ENCODE results near the gene RNU1-2.
A peak's percentile ranks its signal among the peaks of the same experiment; 100 is the strongest.
"Not testable (repeated sequence)": the region's sequence is repeated elsewhere in the genome, so short reads cannot be mapped to it uniquely, and the experiment has no call there.

The RNU1-2 gene

DNA sequence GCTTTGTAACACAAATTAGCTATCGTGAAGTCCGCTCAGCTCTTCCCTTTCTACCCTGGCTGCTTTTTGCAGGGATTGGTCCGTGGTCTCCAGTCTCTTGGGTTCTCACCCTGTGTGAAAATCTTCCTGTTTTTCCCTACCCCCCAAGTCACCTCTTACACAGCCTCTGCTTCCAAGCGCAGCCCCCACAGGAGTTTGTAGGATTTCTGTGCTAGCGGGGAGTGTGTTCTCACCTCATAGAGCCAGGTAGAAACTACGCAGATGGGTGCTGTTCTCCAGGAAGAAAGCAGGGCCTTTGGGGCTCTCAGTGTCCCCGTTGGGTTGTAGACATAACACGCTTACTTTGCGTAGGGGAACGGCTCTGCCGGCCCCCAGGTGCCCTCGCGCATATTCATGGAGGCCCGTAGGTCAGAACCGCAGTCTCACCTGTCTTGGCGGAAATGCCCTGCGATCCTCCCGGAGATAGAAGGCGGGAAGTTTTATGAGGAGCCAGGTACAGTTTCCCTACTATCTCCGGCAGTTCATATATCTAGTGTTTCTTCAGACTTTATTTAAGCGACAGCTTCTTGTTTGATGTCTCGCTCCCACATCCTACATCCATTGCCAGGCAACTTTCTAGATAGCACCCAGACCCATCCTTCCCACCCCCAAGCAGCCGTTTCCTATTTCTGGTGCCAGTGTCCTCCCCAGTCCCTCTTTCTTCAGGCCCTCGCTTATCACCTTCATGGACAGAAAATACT, 706 bp downstream of the RNU1-2 start:
- not testable (repeated sequence) for H3K9ac ChIP-seq; H3K27me3 ChIP-seq (ENCODE audit: control insufficient read depth, insufficient read depth, low read length); H3K36me3 ChIP-seq (ENCODE audit: control insufficient read depth, insufficient read depth, low read length); H3K9me3 ChIP-seq (ENCODE audit: control insufficient read depth, low read length); H3K4me1 ChIP-seq; H3K79me2 ChIP-seq
- peak overlapping the region; percentile 61 for H2AFZ ChIP-seq
- peak overlapping the region; percentile 69 for H3K4me2 ChIP-seq (ENCODE audit: low read length)
- peak overlapping the region; percentile 74 for H3K27ac ChIP-seq
- H3K4me3 ChIP-seq (ENCODE audit: low read depth, low read length) = peak overlapping the region; percentile 60

DNA sequence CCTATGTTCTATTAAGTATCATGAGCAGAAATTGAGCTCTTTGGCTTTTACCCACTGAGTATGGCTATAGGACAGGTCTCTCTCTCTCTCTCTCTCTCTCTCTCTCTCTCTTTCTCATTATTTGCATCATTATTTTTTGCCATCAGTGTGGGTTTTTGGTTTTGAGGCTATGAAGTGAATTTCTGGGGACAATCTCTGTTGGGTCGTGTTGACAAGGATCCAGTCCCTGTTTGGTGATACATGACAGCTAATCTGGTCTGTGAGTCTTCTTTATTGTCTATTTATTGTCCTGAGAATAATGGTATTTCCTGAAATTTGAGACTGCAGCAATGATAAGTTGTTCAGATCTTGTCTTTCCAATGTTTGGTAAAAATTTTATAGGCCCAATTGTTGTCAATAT, 1.9 kb downstream of the RNU1-2 start:
- H3K36me3 ChIP-seq (ENCODE audit: control insufficient read depth, insufficient read depth, low read length); H2AFZ ChIP-seq; H3K9ac ChIP-seq; H3K9me3 ChIP-seq (ENCODE audit: control insufficient read depth, low read length); H3K4me3 ChIP-seq (ENCODE audit: low read depth, low read length); H3K27me3 ChIP-seq (ENCODE audit: control insufficient read depth, insufficient read depth, low read length); H3K27ac ChIP-seq; H3K4me2 ChIP-seq (ENCODE audit: low read length); H3K4me1 ChIP-seq; H3K79me2 ChIP-seq: not testable (repeated sequence)

- H3K4me1 ChIP-seq; H2AFZ ChIP-seq; H3K9ac ChIP-seq; H3K27ac ChIP-seq; H3K36me3 ChIP-seq (ENCODE audit: control insufficient read depth, insufficient read depth, low read length); H3K4me2 ChIP-seq (ENCODE audit: low read length); H3K27me3 ChIP-seq (ENCODE audit: control insufficient read depth, insufficient read depth, low read length); H3K79me2 ChIP-seq; H3K4me3 ChIP-seq (ENCODE audit: low read depth, low read length); H3K9me3 ChIP-seq (ENCODE audit: control insufficient read depth, low read length): not testable (repeated sequence)
Measured at GRCh38 chr1:16898298-16898697, 2.5 kb downstream of the RNU1-2 start.

DNA sequence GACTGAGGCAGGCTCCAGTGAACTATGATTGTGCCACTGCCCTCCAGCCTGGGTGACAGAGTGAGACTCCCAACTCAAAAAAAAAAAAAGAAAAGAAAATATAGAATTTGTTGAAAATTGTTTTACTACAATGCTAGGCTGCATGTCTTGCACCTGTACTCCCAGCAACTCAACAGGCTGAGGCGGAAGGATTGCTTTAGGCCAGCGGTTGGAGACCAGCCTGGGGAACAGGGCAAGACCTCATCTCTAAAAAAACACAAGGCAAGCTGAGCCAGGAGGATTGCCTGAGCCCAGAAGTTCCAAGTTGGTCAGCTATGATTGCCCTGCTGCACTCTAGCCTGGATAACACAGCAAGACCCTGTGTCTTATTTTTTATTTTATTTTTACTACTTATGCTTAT, 3.2 kb downstream of the RNU1-2 start:
- not testable (repeated sequence) for H3K4me2 ChIP-seq (ENCODE audit: low read length); H3K27ac ChIP-seq; H3K27me3 ChIP-seq (ENCODE audit: control insufficient read depth, insufficient read depth, low read length); H3K9ac ChIP-seq; H3K9me3 ChIP-seq (ENCODE audit: control insufficient read depth, low read length); H3K4me3 ChIP-seq (ENCODE audit: low read depth, low read length); H3K79me2 ChIP-seq; H3K4me1 ChIP-seq; H3K36me3 ChIP-seq (ENCODE audit: control insufficient read depth, insufficient read depth, low read length); H2AFZ ChIP-seq

DNA sequence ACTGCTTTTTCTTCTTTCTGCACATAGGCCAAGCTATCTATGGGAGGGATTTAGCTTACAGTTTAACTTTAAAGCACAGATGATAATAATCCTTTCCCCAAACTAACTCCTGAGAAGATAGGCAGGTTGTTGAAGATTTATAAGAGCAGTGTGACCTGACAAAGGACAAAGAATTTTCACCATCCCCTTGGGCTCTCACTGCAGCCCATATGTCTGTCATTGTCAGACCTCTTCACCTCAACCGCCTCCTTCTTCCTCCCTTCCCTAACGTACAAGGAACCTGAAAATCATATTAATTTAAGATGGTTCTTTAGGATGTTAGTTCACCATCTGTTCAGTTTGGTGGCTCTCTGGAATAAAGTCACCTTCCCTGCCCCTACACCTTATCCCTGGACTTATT, 5.0 kb downstream of the RNU1-2 start:
- peaks cover 4% of the 10 kb centered on the region for H3K4me1 ChIP-seq
- no peak for TF ChIP-seq CTCF (IDR thresholded peaks at IDR 0.05)
- H2AFZ ChIP-seq = no peak overlapping the region
- H3K27ac ChIP-seq = no peak overlapping the region
- H3K9ac ChIP-seq = no peak overlapping the region
- H3K4me3 ChIP-seq (ENCODE audit: low read depth, low read length) = no peak overlapping the region
- no peaks in the 10 kb centered on the region for H3K9me3 ChIP-seq (ENCODE audit: control insufficient read depth, low read length)
- no peaks in the 10 kb centered on the region for H3K79me2 ChIP-seq
- no peaks in the 10 kb centered on the region for H3K27me3 ChIP-seq (ENCODE audit: control insufficient read depth, insufficient read depth, low read length)
- H3K4me2 ChIP-seq (ENCODE audit: low read length) = no peak overlapping the region
- H3K36me3 ChIP-seq (ENCODE audit: control insufficient read depth, insufficient read depth, low read length) = peaks cover 3% of the 10 kb centered on the region

DNA sequence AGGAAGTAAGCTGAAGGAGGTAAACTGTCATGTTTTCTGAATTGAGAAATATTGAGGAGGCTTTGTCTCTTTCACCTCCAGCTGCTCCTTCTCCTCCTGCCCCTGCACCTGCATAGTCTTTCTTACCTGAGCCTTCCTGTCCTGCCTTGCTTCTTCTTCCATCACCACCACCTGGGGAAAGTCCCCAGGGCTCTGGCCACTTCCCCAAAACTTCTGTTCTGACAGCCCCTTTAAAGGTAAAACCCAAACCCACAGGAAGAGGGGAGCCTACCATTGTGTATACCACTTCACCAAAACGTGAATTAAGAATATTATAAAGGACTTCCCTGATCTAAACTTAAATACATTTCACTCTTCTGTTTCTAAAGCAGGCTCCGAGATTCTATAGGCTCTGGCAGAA, 5.6 kb downstream of the RNU1-2 start:
- H3K27ac ChIP-seq; H3K9me3 ChIP-seq (ENCODE audit: control insufficient read depth, low read length); H3K27me3 ChIP-seq (ENCODE audit: control insufficient read depth, insufficient read depth, low read length); H2AFZ ChIP-seq; H3K79me2 ChIP-seq; H3K9ac ChIP-seq; H3K36me3 ChIP-seq (ENCODE audit: control insufficient read depth, insufficient read depth, low read length); H3K4me3 ChIP-seq (ENCODE audit: low read depth, low read length); H3K4me1 ChIP-seq; H3K4me2 ChIP-seq (ENCODE audit: low read length): not testable (repeated sequence)

DNA sequence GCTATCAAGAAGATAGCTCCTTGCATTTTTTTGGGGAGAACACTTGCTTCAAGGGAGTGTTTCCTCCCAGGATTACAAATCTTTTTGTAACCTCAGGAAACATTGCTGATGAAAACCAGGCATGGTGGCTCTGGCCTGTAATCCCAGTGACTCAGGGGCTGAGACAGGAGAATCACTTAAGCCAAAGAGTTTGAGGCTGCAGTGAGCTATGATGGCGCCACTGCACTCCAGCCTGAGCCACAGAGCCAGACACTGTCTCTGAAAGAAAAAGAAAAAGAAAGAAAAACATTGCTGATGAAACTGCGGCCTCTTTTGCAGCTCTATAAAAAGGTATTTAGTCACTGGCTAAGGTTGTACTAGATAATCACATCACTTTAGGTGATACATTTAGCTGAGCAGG, 7.3 kb downstream of the RNU1-2 start:
- no peaks in the 10 kb centered on the region for H3K27me3 ChIP-seq (ENCODE audit: control insufficient read depth, insufficient read depth, low read length)
- peak overlapping the region; percentile 99 for H3K4me3 ChIP-seq (ENCODE audit: low read depth, low read length)
- no peak overlapping the region for H3K27ac ChIP-seq
- H3K36me3 ChIP-seq (ENCODE audit: control insufficient read depth, insufficient read depth, low read length) = peaks cover 3% of the 10 kb centered on the region
- H3K79me2 ChIP-seq = no peaks in the 10 kb centered on the region
- H2AFZ ChIP-seq = peak overlapping the region; percentile 25
- H3K9ac ChIP-seq = no peak overlapping the region
- no peak overlapping the region for H3K4me2 ChIP-seq (ENCODE audit: low read length)
- H3K4me1 ChIP-seq = no peaks in the 10 kb centered on the region
- TF ChIP-seq CTCF (IDR thresholded peaks at IDR 0.05) = no peak
- no peaks in the 10 kb centered on the region for H3K9me3 ChIP-seq (ENCODE audit: control insufficient read depth, low read length)

All from parathyroid adenoma (tissue), 2 donors.